ENCODE data around the gene PTPN23.

PTPN23 gene

GRCh38 chr3:47412842-47413520 lies 32.2 kb downstream of the PTPN23 start:
- H3F3A ChIP-seq (ENCODE audit: insufficient read depth, low read length), result no peaks in the 10 kb centered on the region
- no peaks in the 10 kb centered on the region for H3K79me2 ChIP-seq (ENCODE audit: low read length)
- no peak for TF ChIP-seq EZH2 (optimal IDR thresholded peaks at IDR 0.05; ENCODE audit: low read depth, low read length)
- TF ChIP-seq CTCF (IDR thresholded peaks at IDR 0.05; ENCODE audit: low read length), result no peak
- no peak for TF ChIP-seq EZH2phosphoT487 (IDR thresholded peaks at IDR 0.05; ENCODE audit: low read length)
- H3K9me2 ChIP-seq (replicated peaks; ENCODE audit: insufficient read depth, low read length), result no peaks in the 10 kb centered on the region
- H4K20me1 ChIP-seq (ENCODE audit: insufficient read depth, low read length), result no peaks in the 10 kb centered on the region
- H3K4me3 ChIP-seq (ENCODE audit: low read length), result no peak overlapping the region
- H3K4me1 ChIP-seq (ENCODE audit: low read length), result no peaks in the 10 kb centered on the region
- H3K4me2 ChIP-seq (ENCODE audit: low read depth, low read length), result no peak overlapping the region
- no peak overlapping the region for H2AFZ ChIP-seq (ENCODE audit: low read length)
- H3K9ac ChIP-seq (ENCODE audit: low read length), result no peak overlapping the region
- DNase-seq, result no peak
- no peak overlapping the region for H3K27ac ChIP-seq (ENCODE audit: low read length)
- H3K9me3 ChIP-seq (replicated peaks; ENCODE audit: insufficient read depth, low read length), result no peaks in the 10 kb centered on the region
- H3K27me3 ChIP-seq (replicated peaks; ENCODE audit: insufficient read depth, low read length), result no peaks in the 10 kb centered on the region
- H3K36me3 ChIP-seq (replicated peaks; ENCODE audit: insufficient read depth, low read length), result peaks cover 5% of the 10 kb centered on the region; the same call in 1 of the 2 replicates

- Histone ChIP-seq H3K9ac (ENCODE audit: low read length) (no peak overlapping the region), H2AFZ (ENCODE audit: low read length) (no peak overlapping the region), H3K9me3 (replicated peaks; ENCODE audit: insufficient read depth, low read length) (no peaks in the 10 kb centered on the region), H3K9me2 (replicated peaks; ENCODE audit: insufficient read depth, low read length) (no peaks in the 10 kb centered on the region), H3F3A (ENCODE audit: insufficient read depth, low read length) (no peaks in the 10 kb centered on the region), H3K4me2 (ENCODE audit: low read depth, low read length) (no peak overlapping the region), H3K36me3 (replicated peaks; ENCODE audit: insufficient read depth, low read length) (no peaks in the 10 kb centered on the region; the same call in 1 of the 2 replicates), H3K27ac (ENCODE audit: low read length) (no peak overlapping the region), H4K20me1 (ENCODE audit: insufficient read depth, low read length) (no peaks in the 10 kb centered on the region), H3K4me3 (ENCODE audit: low read length) (no peak overlapping the region), H3K4me1 (ENCODE audit: low read length) (no peaks in the 10 kb centered on the region), H3K27me3 (replicated peaks; ENCODE audit: insufficient read depth, low read length) (no peaks in the 10 kb centered on the region), H3K79me2 (ENCODE audit: low read length) (no peaks in the 10 kb centered on the region)
- DNase-seq, result no peak
- TF ChIP-seq EZH2 (optimal IDR thresholded peaks at IDR 0.05; ENCODE audit: low read depth, low read length), result no peak
- no peak for TF ChIP-seq EZH2phosphoT487 (IDR thresholded peaks at IDR 0.05; ENCODE audit: low read length)
- no peak for TF ChIP-seq CTCF (IDR thresholded peaks at IDR 0.05; ENCODE audit: low read length)
Observed at GRCh38 chr3:47413751-47414150, 32.9 kb downstream of the PTPN23 start.

GRCh38 chr3:47414161-47414564 lies 33.3 kb downstream of the PTPN23 start:
- TF ChIP-seq CTCF (IDR thresholded peaks at IDR 0.05; ENCODE audit: low read length) (no peak), EZH2 (optimal IDR thresholded peaks at IDR 0.05; ENCODE audit: low read depth, low read length) (no peak), EZH2phosphoT487 (IDR thresholded peaks at IDR 0.05; ENCODE audit: low read length) (no peak)
- H3K9me2 ChIP-seq (replicated peaks; ENCODE audit: insufficient read depth, low read length), result no peaks in the 10 kb centered on the region
- no peak overlapping the region for H3K9ac ChIP-seq (ENCODE audit: low read length)
- no peaks in the 10 kb centered on the region for H3K27me3 ChIP-seq (replicated peaks; ENCODE audit: insufficient read depth, low read length)
- H4K20me1 ChIP-seq (ENCODE audit: insufficient read depth, low read length), result no peaks in the 10 kb centered on the region
- no peaks in the 10 kb centered on the region for H3K4me1 ChIP-seq (ENCODE audit: low read length)
- no peak for DNase-seq
- H3K4me2 ChIP-seq (ENCODE audit: low read depth, low read length), result no peak overlapping the region
- no peaks in the 10 kb centered on the region; the same call in 1 of the 2 replicates for H3K36me3 ChIP-seq (replicated peaks; ENCODE audit: insufficient read depth, low read length)
- H3K79me2 ChIP-seq (ENCODE audit: low read length), result no peaks in the 10 kb centered on the region
- no peak overlapping the region for H3K27ac ChIP-seq (ENCODE audit: low read length)
- H3F3A ChIP-seq (ENCODE audit: insufficient read depth, low read length), result no peaks in the 10 kb centered on the region
- no peak overlapping the region for H3K4me3 ChIP-seq (ENCODE audit: low read length)
- H2AFZ ChIP-seq (ENCODE audit: low read length), result no peak overlapping the region
- no peaks in the 10 kb centered on the region for H3K9me3 ChIP-seq (replicated peaks; ENCODE audit: insufficient read depth, low read length)
